Measurements from ENCODE around the gene PRKAG1. TPM values are rescaled to one million over a fixed set of nuclear protein-coding genes. Genes with fewer than 3 reads are reported as not detected.
A peak's percentile ranks its signal among the peaks of the same experiment; 100 is the strongest.

Gene PRKAG1
- total RNA-seq, 2 donors from 2014 or later: 53.9 to 55.4 TPM

GRCh38 chr12:48995086-48995879 is 23.3 kb downstream of the PRKAG1 start:
- intact Hi-C loops (cut with DNase I): loop anchor here (5.0 kb wide), 1 partner anchor 143 kb away; the partner anchor contains the start of gene DDX23
- TF ChIP-seq POLR2A (IDR thresholded peaks at IDR 0.05): no peak
- peak; percentile 24 for TF ChIP-seq POLR2AphosphoS5 (IDR thresholded peaks at IDR 0.05)
- peak; percentile 45 to 85 (median 70) for TF ChIP-seq CTCF (IDR thresholded peaks at IDR 0.05)
- no peaks in the 10 kb centered on the region for H3K9me3 ChIP-seq
- WGBS: 5% methylated on average over 32 of the region's 32 CpGs
- no peak overlapping the region for H3K4me3 ChIP-seq
- H3K27ac ChIP-seq: no peak overlapping the region
- peaks cover 3% of the 10 kb centered on the region for H3K27me3 ChIP-seq (replicated peaks; ENCODE audit: insufficient read depth)
- peak; percentile 77 for DNase-seq (ENCODE audit: low spot score)
- no peaks in the 10 kb centered on the region for H3K36me3 ChIP-seq
- H3K4me1 ChIP-seq (replicated peaks): peaks cover 19% of the 10 kb centered on the region

GRCh38 chr12:48994224-48995085 is 24.1 kb downstream of the PRKAG1 start:
- Histone ChIP-seq H3K4me3 (no peak overlapping the region), H3K36me3 (no peaks in the 10 kb centered on the region), H3K27me3 (replicated peaks; ENCODE audit: insufficient read depth) (no peaks in the 10 kb centered on the region), H3K4me1 (replicated peaks) (peaks cover 13% of the 10 kb centered on the region), H3K27ac (no peak overlapping the region), H3K9me3 (no peaks in the 10 kb centered on the region)
- 23% methylated on average over 29 of the region's 32 CpGs for WGBS
- DNase-seq (ENCODE audit: low spot score): no peak
- TF ChIP-seq CTCF (IDR thresholded peaks at IDR 0.05) (no peak), POLR2AphosphoS5 (IDR thresholded peaks at IDR 0.05) (no peak), POLR2A (IDR thresholded peaks at IDR 0.05) (no peak)
- intact Hi-C loops (cut with DNase I): loop anchor here (5.0 kb wide), 1 partner anchor 142 kb away; the partner anchor contains the start of gene DDX23

- H3K27me3 ChIP-seq (replicated peaks; ENCODE audit: insufficient read depth): no peaks in the 10 kb centered on the region
- no peaks in the 10 kb centered on the region for H3K36me3 ChIP-seq
- H3K9me3 ChIP-seq: no peaks in the 10 kb centered on the region
- intact Hi-C loops (cut with DNase I): no loop called here
- H3K27ac ChIP-seq: no peak overlapping the region
- no peak for TF ChIP-seq POLR2A (IDR thresholded peaks at IDR 0.05)
- TF ChIP-seq CTCF (IDR thresholded peaks at IDR 0.05): no peak
- TF ChIP-seq POLR2AphosphoS5 (IDR thresholded peaks at IDR 0.05): no peak
- 80% methylated on average over 3 of the region's 3 CpGs for WGBS
- no peak overlapping the region for H3K4me3 ChIP-seq
- DNase-seq (ENCODE audit: low spot score): no peak
- peaks cover 8% of the 10 kb centered on the region for H3K4me1 ChIP-seq (replicated peaks)
Observed at GRCh38 chr12:48993787-48994186, 24.8 kb downstream of the PRKAG1 start.

GRCh38 chr12:48991247-48992050 is 27.1 kb downstream of the PRKAG1 start:
- H3K4me1 ChIP-seq (replicated peaks): no peaks in the 10 kb centered on the region
- intact Hi-C loops (cut with DNase I): no loop called here
- H3K4me3 ChIP-seq: no peak overlapping the region
- DNase-seq (ENCODE audit: low spot score): no peak
- no peak overlapping the region for H3K27ac ChIP-seq
- WGBS: 76% methylated on average over 8 of the region's 8 CpGs
- no peak for TF ChIP-seq POLR2A (IDR thresholded peaks at IDR 0.05)
- no peak for TF ChIP-seq POLR2AphosphoS5 (IDR thresholded peaks at IDR 0.05)
- no peak for TF ChIP-seq CTCF (IDR thresholded peaks at IDR 0.05)
- H3K9me3 ChIP-seq: no peaks in the 10 kb centered on the region
- no peaks in the 10 kb centered on the region for H3K27me3 ChIP-seq (replicated peaks; ENCODE audit: insufficient read depth)
- H3K36me3 ChIP-seq: no peaks in the 10 kb centered on the region
